Activated CD4-positive, alpha-beta T cell treated with anti-CD3 and anti-CD28 coated beads, Interleukin-10, Interleukin-2, amounts not matched to agents 100 ng/mL and 50 ng/mL, durations not matched to agents 16 hours and 8 hours (primary cell): ENCODE measurements around the gene TMEM272.

ENCODE experiments used
- DNase-seq: peaks from one replicate; pipeline ENCODE4 v3.0.0-alpha.2; 2020

The TMEM272 gene

DNA sequence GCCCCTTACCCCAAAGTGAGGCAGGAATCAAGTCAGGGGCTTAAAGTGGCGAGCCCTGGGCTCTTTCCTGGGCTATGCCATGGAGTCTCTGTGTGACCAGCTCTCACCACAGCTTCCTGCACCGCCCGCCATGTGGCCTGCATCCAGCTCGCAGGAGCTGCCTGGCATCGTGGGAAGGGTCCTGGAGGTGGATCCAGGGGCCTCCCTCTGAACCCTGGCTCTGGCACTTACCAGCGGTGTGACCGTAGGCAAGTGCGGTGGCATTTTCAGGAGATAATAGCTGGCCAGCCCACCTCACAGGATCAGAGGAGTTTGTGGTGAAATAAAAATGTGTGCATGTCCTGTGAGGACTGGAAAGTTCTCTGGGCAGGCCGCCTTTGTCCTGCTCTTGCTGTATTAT, 67.1 kb downstream of the TMEM272 start:
- no peak for DNase-seq

DNA sequence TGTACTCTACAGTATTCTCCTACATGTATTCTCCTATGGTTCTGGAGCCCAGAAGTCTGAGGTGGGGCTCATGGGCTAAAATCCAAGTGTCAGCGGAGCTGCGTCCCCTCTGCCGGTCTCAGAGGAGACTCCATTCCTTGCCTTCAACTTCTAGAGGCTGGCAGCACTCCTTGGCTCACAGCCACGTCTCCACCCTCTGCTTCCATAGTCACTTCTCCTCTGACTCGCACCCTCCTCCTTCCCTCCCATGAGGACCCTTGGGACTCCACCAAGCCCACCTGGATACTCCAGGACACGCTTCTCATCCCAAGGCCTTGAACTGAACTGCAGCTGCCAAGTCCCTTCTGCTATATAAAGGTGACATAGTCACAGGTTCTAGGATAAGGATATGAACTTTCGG, 68.8 kb downstream of the TMEM272 start:
- DNase-seq = no peak

DNA sequence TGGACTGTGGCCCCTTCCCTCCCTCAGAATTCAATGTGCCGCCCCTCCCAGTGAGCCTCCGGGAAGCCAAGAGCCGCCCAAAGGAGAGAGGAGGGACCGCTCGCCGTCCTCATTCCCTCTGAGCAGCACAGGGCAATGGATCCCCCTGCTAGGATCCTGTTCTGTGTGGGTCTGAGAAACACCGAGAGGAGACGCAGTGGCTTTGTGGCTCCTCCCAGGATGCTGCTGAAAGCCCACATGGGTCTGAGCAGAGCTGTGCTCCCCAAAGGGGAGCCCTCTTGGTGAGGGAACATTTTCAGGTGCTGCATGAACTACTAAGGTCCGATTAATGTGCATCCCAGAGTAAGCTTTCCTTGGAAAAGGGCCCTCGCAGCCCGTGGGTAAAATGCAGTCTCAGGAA, 71.5 kb downstream of the TMEM272 start:
- no peak for DNase-seq

DNA sequence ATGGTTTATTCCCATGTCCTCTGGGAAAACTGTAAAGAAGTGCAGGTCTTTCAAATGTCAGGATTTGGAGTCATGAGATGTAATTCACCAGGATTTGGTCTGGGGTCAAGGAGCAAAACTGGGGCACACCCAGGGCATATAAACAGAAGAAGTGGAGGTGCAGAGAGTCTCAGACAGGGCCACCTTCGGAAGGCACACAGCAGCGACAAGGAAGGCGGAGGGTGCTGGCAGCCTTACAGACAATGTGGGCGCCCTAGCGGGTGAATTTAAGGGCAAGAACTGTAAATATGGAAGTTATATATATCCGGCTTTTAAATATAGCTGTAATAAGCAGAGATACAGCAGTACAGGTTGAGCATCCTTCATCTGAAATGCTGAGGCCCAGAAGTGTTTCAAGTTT, 72.2 kb downstream of the TMEM272 start:
- DNase-seq = no peak

DNA sequence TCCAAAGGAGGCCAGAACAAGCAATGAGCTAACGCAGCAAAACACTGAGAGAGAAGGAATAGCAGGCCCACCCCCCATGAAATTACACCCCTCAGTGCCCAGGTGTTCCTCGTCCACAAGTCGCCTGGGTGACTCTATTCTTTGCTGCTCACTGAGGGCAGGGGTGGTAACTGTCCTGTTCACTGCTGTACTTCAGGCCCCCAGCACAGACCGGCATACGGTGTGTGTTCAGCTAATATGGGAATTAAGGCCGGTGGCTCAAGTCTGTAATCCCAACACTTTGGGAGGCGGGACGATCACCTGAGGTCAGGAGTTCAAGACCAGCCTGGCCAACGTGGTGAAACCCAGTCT, 72.9 kb downstream of the TMEM272 start:
- no peak for DNase-seq

DNA sequence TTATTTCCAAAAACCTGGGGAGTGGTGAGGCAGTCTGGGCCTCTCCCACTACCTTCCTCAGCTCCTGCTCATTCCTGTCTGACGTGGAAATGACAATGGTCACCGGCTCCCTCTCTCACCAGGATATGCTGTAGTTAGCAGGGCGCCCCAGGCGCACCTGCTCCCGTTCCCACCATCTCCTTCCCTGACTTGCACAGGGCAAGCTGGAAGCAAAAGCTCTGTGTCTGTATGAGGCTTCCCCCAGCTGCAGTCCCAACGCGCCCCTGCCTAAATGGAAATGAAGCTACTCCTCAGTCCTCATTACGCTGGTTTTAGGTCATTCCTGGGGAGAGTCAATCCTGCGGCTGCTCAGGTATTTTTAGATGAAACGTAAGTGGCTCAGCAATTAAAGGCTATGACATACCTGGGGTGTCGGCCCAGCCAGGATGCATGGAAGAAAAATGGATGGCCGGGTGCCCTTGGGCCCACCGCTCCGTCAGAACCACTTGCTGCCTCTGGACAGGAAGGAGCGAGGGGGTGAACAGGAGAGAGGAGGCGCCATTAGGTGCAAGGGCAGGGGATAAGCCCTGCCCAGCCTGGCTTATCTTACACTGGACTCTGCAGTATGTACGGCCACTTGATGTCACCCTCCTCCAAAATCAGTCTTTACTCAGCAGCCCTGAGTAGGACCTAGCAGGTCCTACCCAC, 73.4 kb downstream of the TMEM272 start:
- DNase-seq = no peak

DNA sequence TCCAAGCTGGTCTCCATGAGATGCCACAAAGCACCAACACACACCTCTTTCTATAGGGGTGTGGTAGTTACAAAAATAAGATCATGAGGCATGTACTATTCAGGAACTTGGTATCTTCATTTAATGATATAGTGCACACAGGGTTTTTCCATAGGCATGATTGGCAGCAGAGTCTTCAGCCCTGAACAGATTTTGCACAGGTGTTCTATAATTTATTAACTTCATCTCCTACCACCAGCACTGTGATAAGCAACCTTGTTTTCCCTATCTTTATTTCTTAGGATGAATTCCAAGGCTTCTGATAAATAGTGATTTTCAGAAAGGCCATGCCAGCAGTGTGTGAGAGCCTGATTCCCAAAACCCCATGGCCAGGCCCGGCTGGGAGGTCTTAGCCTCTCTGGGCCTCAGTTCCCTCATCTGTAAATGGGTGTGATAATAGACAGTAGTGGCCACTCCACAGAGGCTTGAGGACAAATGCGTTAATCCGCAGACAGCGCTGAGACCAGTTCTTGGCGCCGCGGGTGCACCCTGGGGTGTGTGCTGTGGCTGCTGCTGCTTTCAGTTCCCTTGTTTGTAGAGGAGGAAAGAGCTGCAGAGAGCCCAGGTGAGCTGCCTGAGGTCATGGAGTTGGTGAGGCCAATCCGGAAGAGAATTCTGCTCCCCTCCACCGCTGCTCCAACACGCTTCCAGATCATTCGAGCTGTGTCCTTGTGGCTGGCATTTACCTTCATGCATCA, 74.1 kb downstream of the TMEM272 start:
- no peak for DNase-seq

DNA sequence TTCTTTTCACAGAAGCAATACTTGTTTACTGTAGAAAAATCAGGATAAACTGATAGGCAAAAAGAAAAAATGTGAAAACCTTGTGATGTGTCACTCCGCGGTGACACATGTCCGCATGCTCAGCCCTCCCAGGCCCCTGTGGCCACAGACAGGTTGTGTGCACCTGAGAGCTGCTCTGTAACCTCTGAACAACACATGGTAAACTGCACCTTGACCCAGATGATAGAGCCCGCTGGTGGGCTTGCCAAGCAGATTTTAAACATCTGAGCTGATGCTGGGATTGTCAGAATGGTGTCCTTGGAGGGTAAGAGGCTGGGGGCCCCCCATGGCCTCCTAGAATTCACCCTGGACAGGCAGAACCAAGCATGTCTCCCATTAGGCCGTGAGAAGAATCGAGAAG, 74.8 kb downstream of the TMEM272 start:
- DNase-seq = no peak

DNA sequence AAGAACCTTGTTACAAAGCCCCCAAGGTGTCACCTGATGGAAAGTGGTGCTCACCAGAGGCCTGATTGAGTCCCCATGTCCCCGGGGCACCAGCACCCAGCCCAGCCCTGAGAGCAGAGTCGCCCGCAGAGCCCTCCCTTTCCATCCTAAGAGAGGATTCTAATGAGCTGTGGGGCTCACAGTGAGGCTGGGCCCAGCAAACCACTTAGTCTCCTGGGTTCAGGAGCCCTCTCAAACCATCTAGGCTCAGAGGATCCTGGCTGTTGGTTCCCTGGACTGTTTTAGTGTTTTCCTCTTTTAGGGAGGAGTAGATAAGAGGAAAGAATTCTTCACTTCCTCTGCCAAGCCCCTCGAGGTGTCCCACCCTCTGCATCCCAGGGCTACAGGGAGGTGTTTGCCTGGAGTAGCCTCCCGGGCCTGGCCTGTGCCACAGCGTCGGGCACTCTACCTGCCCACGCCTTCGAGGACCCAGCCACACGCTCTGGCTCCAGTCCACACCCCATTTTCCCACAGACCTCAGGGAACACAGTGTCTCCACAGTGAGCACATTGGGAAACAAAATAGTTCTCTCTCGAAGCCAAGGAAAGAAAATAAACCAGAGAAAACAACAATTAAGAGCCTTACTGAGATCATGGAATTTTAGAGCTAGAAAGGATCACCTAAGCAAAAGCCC, 75.4 kb downstream of the TMEM272 start:
- no peak for DNase-seq

DNA sequence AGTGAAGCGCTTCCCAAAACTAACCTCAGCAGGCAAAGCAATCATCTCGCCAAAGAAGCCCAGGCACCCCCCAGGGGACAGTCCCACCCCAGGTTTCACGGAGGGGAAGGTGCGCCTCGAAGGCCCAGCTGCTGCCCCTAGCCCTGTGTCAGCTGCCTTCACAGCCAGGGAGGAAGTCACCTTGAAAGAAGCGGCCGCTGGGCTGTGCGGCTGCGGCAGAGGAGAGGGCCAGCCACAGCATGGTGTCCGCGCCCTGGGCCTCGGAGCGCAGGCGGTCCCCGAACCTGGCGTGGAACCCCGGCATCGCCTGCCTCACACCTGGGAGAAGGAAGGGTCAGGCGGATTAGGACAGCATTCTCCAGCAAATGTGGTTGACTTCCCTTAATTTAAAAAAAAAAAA, 76.0 kb downstream of the TMEM272 start:
- DNase-seq = no peak

DNA sequence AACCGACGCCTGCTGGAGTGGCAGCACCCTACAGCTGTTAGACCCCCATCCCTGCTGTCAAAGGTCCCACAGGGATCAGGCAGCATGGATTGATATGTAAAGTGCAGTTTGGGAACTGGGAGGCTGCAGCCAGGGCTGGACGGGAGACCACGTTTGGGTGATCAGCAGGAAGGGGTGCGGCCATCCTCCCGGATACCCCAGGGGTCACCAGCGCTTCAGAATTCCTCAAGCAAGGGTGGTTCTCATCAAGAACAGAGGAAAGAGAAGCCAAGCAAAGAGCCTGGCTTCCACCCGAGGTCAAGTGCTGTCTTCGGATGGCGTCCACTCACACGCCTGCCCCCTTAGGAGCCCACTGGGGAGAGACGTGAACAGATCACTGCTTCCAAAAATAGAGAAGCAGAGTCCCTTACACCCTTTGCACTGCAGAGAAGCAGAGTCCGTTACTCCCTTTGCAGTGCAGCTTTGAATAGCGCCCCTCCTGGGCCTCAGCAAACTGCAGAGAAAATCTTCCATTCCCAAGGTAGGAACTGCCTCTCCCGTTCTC, 76.5 kb downstream of the TMEM272 start:
- no peak for DNase-seq

DNA sequence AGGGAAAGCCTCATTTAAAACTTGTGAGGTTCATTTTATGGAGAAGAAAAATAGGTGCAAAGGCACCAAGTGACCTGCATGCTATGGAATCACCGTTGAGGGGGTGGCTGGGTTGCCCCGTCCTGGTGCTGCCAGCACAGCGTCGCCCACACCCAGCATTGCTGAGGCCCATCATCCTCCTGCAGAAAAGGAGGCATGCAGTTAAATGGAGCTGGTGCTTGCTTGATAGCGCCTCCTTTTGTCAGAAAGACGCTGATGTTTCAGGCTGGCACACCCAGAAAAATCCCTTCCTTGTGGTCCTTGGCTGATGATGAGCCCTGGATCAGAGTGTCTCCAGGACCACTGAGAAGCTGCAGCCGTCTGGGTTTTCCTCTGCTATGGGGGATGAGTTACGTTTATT, 77.9 kb downstream of the TMEM272 start:
- DNase-seq = no peak

DNA sequence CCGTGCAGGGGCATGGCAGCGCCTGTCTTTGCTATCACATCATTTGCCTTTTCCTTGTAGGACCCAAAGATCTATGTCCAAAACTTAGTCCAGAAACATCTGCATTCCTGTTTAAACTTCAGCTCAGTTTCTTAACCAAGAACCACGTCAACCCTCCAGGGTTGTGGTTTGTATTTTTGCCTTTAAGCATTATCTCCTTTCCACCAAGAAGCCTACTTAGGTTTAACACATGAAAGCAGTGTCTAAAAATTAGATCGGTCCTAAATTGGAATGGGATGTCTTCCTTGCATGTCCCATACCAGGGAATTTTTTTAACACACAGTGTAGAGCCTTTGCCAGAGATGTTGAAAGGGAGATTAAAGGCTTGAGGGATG, 79.8 kb downstream of the TMEM272 start:
- peak; percentile 13 for DNase-seq

DNA sequence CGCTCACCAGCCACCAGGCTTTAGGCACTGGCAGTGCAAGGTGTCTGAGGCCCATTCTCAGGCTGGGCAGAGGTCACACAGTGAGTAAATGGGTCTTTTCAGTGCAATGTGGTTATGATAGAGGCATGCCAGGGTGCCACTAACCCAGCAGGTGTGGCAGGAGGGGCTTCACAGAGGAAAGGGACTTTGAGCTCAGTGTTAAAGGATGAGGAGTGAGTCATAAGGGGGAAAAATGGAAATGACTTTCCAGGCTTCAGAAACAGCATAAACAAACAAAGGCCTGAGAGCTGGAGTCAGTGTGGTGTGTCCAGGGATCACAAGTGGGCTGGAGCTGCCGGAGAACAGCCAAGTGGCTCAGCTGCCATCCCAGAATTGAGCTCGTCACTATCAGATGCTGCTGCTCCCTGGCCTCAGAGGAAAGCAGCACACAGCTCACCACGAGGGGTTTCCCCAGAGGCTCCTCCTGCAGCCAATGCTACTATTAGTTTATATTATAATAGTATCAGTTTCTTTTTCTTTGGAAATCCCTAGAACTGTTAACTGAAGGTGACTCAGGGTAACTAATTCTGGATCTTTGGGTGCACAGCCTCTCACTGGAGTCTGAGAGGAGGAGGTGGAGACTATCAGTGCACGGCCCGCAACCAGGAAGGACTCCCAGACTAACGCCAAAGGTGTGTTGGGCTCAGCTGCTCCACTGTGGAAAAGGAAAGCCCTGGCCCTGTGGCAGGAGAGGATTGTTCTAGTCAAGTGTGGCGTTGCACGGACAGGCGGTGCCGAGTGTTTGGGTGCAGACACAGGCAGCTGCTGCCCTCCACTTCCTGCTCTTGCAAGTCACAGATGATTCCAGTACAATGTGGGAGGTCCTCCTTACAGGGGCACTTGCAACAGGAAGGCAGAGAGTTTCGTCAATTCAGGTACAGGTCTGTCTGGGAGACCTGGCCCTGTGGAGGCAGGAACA, 80.5 kb downstream of the TMEM272 start:
- peak; percentile 72 for DNase-seq

DNA sequence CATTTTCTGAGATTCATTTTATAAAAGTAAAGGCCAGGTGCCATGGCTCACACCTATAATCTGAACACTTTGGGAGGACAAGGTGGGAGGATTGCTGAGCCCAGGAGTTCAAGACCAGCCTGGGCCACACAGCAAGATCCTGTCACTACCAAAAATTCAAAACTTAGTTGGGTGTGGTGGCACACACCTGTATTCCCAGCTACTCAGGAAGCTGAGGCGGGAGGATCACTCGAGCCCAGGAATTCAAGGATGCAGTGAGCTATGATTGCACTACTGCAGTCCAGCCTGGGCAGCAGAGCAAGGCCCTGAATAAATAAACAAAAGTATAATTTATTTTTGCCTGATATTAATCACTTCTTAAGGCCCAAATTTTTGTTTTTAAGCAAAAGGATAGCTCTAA, 81.5 kb downstream of the TMEM272 start:
- DNase-seq = no peak
